HEK293 (cell line): ENCODE measurements around the gene RHPN2.

Source experiments
- ZNF747 ChIP-seq: fragments of 450-650 bp; formaldehyde crosslinking; IDR thresholded peaks from 2 replicates; pipeline ENCODE4 v1.5.1; 2016; ENCODE audit warnings: missing biosample characterization, missing genetic modification characterization
- TF ChIP-seq, protein P1 (sequence below): sonication (generic); formaldehyde crosslinking; IDR thresholded peaks from 2 replicates; pipeline ENCODE4 v1.8.1; 2022; ENCODE audit warnings: mild to moderate bottlenecking, moderate library complexity, missing genetic modification reagents

DNA sequence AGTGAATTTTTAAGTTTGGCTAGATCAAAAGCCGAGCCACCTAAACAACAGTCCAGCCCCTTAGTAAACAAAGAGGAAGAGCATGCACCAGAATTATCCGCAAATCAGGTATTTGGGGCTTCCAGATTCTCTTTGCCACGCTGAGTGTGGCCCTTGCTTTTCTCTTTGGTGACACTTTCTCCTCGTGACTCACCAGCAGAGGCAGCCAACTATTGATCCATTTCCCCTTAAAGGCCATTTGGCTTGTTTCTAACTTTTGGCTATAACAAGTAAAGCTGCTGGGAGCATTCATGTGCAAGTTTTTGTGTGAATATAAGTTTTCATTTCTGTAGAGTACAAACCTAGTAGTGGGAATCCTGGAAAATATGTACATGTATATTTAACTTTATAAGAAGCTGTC lies 49.6 kb upstream of the RHPN2 start:
- TF ChIP-seq ZNF747 (tag by site-specific recombination) = no peak
- TF ChIP-seq, protein P1, sequence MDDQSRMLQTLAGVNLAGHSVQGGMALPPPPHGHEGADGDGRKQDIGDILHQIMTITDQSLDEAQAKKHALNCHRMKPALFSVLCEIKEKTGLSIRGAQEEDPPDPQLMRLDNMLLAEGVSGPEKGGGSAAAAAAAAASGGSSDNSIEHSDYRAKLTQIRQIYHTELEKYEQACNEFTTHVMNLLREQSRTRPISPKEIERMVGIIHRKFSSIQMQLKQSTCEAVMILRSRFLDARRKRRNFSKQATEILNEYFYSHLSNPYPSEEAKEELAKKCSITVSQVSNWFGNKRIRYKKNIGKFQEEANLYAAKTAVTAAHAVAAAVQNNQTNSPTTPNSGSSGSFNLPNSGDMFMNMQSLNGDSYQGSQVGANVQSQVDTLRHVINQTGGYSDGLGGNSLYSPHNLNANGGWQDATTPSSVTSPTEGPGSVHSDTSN = no peak
